ENCODE measurements around the gene RYR3. TPM values are rescaled to one million over a fixed set of nuclear protein-coding genes. Genes with fewer than 3 reads are reported as not detected.

RYR3 gene
- total and polyA plus RNA-seq, 2 donors (not counting 1 experiment from before 2014, with no cell fraction given) = not detected

- WGBS (ENCODE audit: insufficient coverage) = 100% methylated on average over 5 of the region's 7 CpGs
- DNase-seq = no peak
- H2AFZ ChIP-seq (ENCODE audit: insufficient read depth, low read depth, low read length, poor library complexity, severe bottlenecking) = no peak overlapping the region
- no peaks in the 10 kb centered on the region for H3K27me3 ChIP-seq (replicated peaks in 1 of 4; ENCODE audit: control extremely low read depth in 1 of 4, control insufficient read depth in 3 of 4, insufficient read depth in 4 of 4, low read length in 3 of 4)
- intact Hi-C loops (cut with micrococcal nuclease) = no loop called here
- Mint-ChIP-seq H3K27me3 (peaks cover 4% of the 10 kb centered on the region), H3K4me1 (no peaks in the 10 kb centered on the region), H3K9me3 (ENCODE audit: insufficient read depth) (no peaks in the 10 kb centered on the region), H3K4me3 (no peak overlapping the region), H3K27ac (no peak overlapping the region)
- H3K4me3 ChIP-seq (ENCODE audit: control extremely low read depth in 1 of 5, extremely low read depth in 1 of 5, insufficient read depth in 1 of 5, low read depth in 2 of 5, low read length in 4 of 5) = no peak overlapping the region
- POLR2A ChIA-PET = no interaction called here
- H3K4me2 ChIP-seq (replicated peaks; ENCODE audit: low read depth, low read length, poor library complexity, severe bottlenecking) = no peak overlapping the region
- no peaks in the 10 kb centered on the region for H3K79me2 ChIP-seq (ENCODE audit: control insufficient read depth, insufficient read depth, low read length)
- no peaks in the 10 kb centered on the region for H3K4me1 ChIP-seq (ENCODE audit: control insufficient read depth in 2 of 2, insufficient read depth in 2 of 2, low read length in 2 of 2)
- CTCF ChIA-PET = no interaction called here
- ATAC-seq (ENCODE audit: low read depth) = no peak
- H3K9ac ChIP-seq (ENCODE audit: low read length) = no peak overlapping the region
- no peaks in the 10 kb centered on the region for H3K36me3 ChIP-seq (replicated peaks in 1 of 2; ENCODE audit: control extremely low read depth in 1 of 2, control insufficient read depth in 1 of 2, extremely low read depth in 1 of 2, insufficient read depth in 2 of 2, low read length in 1 of 2)
- no peaks in the 10 kb centered on the region for H4K20me1 ChIP-seq (ENCODE audit: control insufficient read depth, insufficient read depth, low read length, poor library complexity, severe bottlenecking)
- no peaks in the 10 kb centered on the region for H3K9me3 ChIP-seq (ENCODE audit: control extremely low read depth in 1 of 3, control insufficient read depth in 2 of 3, insufficient read depth in 1 of 3, low read length in 2 of 3)
- no peak overlapping the region for H3K27ac ChIP-seq (ENCODE audit: low read length in 2 of 2)
- TF ChIP-seq CTCF (IDR thresholded peaks at IDR 0.05) = no peak
- no peak for TF ChIP-seq EZH2 (IDR thresholded peaks at IDR 0.05; ENCODE audit: borderline replicate concordance, insufficient read depth, low read depth, low read length, poor library complexity, severe bottlenecking)
These were observed 143.6 kb downstream of the RYR3 start for GRCh38 chr15:33454346-33454745.

- DNase-seq = no peak
- Histone ChIP-seq H3K4me1 (ENCODE audit: control insufficient read depth in 2 of 2, insufficient read depth in 2 of 2, low read length in 2 of 2) (no peaks in the 10 kb centered on the region), H3K4me2 (replicated peaks; ENCODE audit: low read depth, low read length, poor library complexity, severe bottlenecking) (no peak overlapping the region), H2AFZ (ENCODE audit: insufficient read depth, low read depth, low read length, poor library complexity, severe bottlenecking) (no peak overlapping the region), H4K20me1 (ENCODE audit: control insufficient read depth, insufficient read depth, low read length, poor library complexity, severe bottlenecking) (no peaks in the 10 kb centered on the region), H3K27me3 (replicated peaks in 1 of 4; ENCODE audit: control extremely low read depth in 1 of 4, control insufficient read depth in 3 of 4, insufficient read depth in 4 of 4, low read length in 3 of 4) (no peaks in the 10 kb centered on the region), H3K79me2 (ENCODE audit: control insufficient read depth, insufficient read depth, low read length) (no peaks in the 10 kb centered on the region), H3K27ac (ENCODE audit: low read length in 2 of 2) (no peak overlapping the region), H3K4me3 (ENCODE audit: control extremely low read depth in 1 of 5, extremely low read depth in 1 of 5, insufficient read depth in 1 of 5, low read depth in 2 of 5, low read length in 4 of 5) (no peak overlapping the region), H3K9me3 (ENCODE audit: control extremely low read depth in 1 of 3, control insufficient read depth in 2 of 3, insufficient read depth in 1 of 3, low read length in 2 of 3) (no peaks in the 10 kb centered on the region), H3K9ac (ENCODE audit: low read length) (no peak overlapping the region), H3K36me3 (replicated peaks in 1 of 2; ENCODE audit: control extremely low read depth in 1 of 2, control insufficient read depth in 1 of 2, extremely low read depth in 1 of 2, insufficient read depth in 2 of 2, low read length in 1 of 2) (no peaks in the 10 kb centered on the region)
- WGBS (ENCODE audit: insufficient coverage) = 84% methylated on average over 4 of the region's 4 CpGs
- Mint-ChIP-seq H3K27ac (no peak overlapping the region), H3K9me3 (ENCODE audit: insufficient read depth) (no peaks in the 10 kb centered on the region), H3K27me3 (no peaks in the 10 kb centered on the region), H3K4me3 (no peak overlapping the region), H3K4me1 (no peaks in the 10 kb centered on the region)
- POLR2A ChIA-PET = no interaction called here
- no peak for TF ChIP-seq CTCF (IDR thresholded peaks at IDR 0.05)
- TF ChIP-seq EZH2 (IDR thresholded peaks at IDR 0.05; ENCODE audit: borderline replicate concordance, insufficient read depth, low read depth, low read length, poor library complexity, severe bottlenecking) = no peak
- intact Hi-C loops (cut with micrococcal nuclease) = no loop called here
- CTCF ChIA-PET = no interaction called here
- no peak for ATAC-seq (ENCODE audit: low read depth)
These were observed 144.2 kb downstream of the RYR3 start for GRCh38 chr15:33454996-33455395.
